Activated B cell treated with CpG ODN at 0.5 μM for 24 hours (primary cell): ENCODE measurements around the gene ANKRD65. TPM values are rescaled to one million over a fixed set of nuclear protein-coding genes. Genes with fewer than 3 reads are reported as not detected.

ENCODE experiments used
- ATAC-seq: fragments of 200-7000 bp; cut with Tn5 transposase; one replicate; pipeline ENCODE4 v1.10.0; 2021; ENCODE audit warnings: low read depth, mild to moderate bottlenecking, moderate library complexity
- CTCF ChIA-PET: fragments of 350-600 bp; sonication (Branson Sonifier 250); formaldehyde crosslinking; loops from one replicate; lab custom pipeline; 2021; ENCODE audit warnings: antibody characterized with exemption; lab: Charles Lee
- POLR2A ChIA-PET: fragments of 350-600 bp; sonication (Branson Sonifier 250); formaldehyde crosslinking; loops from one replicate; lab custom pipeline; 2021; ENCODE audit warnings: antibody characterized with exemption; lab: Charles Lee
- DNase-seq: peaks from one replicate; pipeline ENCODE4 v3.0.0; 2022
- H3K27ac Mint-ChIP-seq: one replicate; pipeline ENCODE4 v1.8.0; 2020; ENCODE audit warnings: mixed read lengths
- H3K27me3 Mint-ChIP-seq: one replicate; pipeline ENCODE4 v1.8.0; 2021; ENCODE audit warnings: mixed read lengths
- H3K36me3 Mint-ChIP-seq: one replicate; pipeline ENCODE4 v1.8.0; 2021; ENCODE audit warnings: low read depth, mixed read lengths
- H3K4me1 Mint-ChIP-seq: one replicate; pipeline ENCODE4 v1.8.0; 2021; ENCODE audit warnings: mixed read lengths
- H3K4me3 Mint-ChIP-seq: one replicate; pipeline ENCODE4 v1.8.0; 2020; ENCODE audit warnings: mild to moderate bottlenecking, mixed read lengths
- H3K9me3 Mint-ChIP-seq: one replicate; pipeline ENCODE4 v1.8.0; 2020; ENCODE audit warnings: mixed read lengths
- CTCF ChIP-seq: fragments of 200-600 bp; IDR thresholded peaks from one replicate; pipeline ENCODE4 v1.8.0; 2022; ENCODE audit warnings: antibody characterized with exemption, mild to moderate bottlenecking
- intact Hi-C: fragments of 100-400 bp; cut with micrococcal nuclease; formaldehyde crosslinking; loops from one replicate; pipeline ENCODE4 v1.15.1; 2024
- total RNA-seq: library from RNA; stranded (reverse); gene quantifications from 2 replicates; pipeline ENCODE4 v1.2.3, GENCODE V29; 2022

Gene ANKRD65
- total RNA-seq, 1 donor from 2014 or later: 0.13 TPM

DNA sequence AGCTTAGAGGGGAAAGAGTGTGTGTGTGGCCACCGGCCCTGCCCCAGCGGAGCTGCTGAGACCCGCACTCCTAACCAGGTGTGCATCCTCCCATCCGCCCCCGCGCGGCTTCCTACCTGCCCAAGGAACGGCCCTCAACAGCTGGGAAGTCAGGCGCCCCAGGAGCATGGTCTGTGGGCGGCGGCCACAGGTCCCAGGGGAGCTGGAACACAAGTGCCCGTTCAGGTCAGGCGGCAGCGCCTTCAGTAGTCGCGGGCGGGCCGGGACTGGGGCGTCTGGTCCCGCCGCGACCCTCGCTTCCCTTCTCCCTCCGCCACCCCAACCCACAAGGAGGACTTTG lies 46.5 kb downstream of the ANKRD65 start:
- intact Hi-C loops: loop anchor here (2.0 to 5.0 kb wide), 2 partner anchors 130 to 342 kb away; no protein-coding TSS in a partner anchor
- DNase-seq (no peak), ATAC-seq (peak; percentile 0)
- no peaks in the 10 kb centered on the region for H3K27me3 Mint-ChIP-seq
- peak overlapping the region; percentile 72 for H3K27ac Mint-ChIP-seq
- TF ChIP-seq CTCF: no peak
- no peaks in the 10 kb centered on the region for H3K9me3 Mint-ChIP-seq
- H3K4me3 Mint-ChIP-seq: peak overlapping the region; percentile 90
- peaks cover 23% of the 10 kb centered on the region for H3K4me1 Mint-ChIP-seq
- ChIA-PET CTCF (interaction anchor here (1.5 to 1.6 kb wide), 2 partner anchors 33 to 389 kb away, joined by 3 to 4 read pairs; no protein-coding TSS in a partner anchor), POLR2A (interaction anchor here (0.7 to 7.6 kb wide), 17 partner anchors 11 to 534 kb away, joined by 3 to 116 read pairs (median 5); partner anchors contain the start of genes CCNL2, ISG15, MRPL20 and UBE2J2)
- H3K36me3 Mint-ChIP-seq: peaks cover 10% of the 10 kb centered on the region

DNA sequence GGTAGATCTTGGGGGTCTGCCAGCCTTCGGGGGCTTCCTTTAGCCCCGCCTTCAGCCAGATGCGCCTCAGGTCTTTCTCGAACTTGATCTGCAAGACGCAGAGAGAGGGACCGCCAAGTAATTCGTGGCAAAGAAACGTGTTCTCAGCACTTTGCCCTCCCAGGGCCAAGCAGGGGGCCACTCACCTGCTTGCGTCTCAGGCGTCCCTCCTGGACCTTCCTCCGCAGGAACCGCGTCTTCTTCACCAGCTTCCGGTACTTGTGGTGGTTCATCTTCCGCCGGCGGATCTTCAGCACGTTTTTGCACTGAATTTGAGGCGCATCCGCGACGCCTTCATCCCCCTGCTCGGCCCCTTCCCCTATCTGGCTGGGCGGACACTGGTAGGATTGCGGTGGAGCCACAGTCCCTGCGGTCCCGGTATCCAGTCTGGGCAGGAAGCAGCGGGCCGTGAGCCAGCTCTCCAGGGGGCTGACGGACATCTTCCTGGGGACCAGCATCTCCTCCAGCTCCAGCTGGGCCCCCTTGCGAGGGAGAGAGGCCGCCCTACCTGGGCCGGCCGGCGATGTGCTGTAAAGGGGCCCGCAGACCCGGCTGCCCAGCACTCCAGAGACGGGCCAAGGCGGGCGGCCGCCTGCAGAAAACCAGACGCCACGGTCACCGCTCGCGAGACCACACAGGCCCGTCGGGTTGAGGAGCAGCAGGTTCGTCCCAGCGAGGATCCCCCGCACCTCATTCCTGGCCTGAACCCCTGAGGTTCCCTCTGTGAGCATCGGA lies 47.1 kb downstream of the ANKRD65 start:
- intact Hi-C loops: loop anchor here (2.0 to 5.0 kb wide), 2 partner anchors 131 to 342 kb away; no protein-coding TSS in a partner anchor
- TF ChIP-seq CTCF: no peak
- peaks cover 23% of the 10 kb centered on the region for H3K4me1 Mint-ChIP-seq
- no peaks in the 10 kb centered on the region for H3K9me3 Mint-ChIP-seq
- ATAC-seq: no peak
- no peak for DNase-seq
- peak overlapping the region; percentile 90 for H3K4me3 Mint-ChIP-seq
- H3K27ac Mint-ChIP-seq: peak overlapping the region; percentile 72
- H3K27me3 Mint-ChIP-seq: no peaks in the 10 kb centered on the region
- POLR2A ChIA-PET: interaction anchor here (1.3 to 7.6 kb wide), 7 partner anchors 11 to 67 kb away, joined by 4 to 116 read pairs (median 7); partner anchors contain the start of genes CCNL2 and MRPL20
- CTCF ChIA-PET: interaction anchor here (0.9 to 1.6 kb wide), 3 partner anchors 34 to 390 kb away, joined by 3 to 4 read pairs (median 3); no protein-coding TSS in a partner anchor
- peaks cover 10% of the 10 kb centered on the region for H3K36me3 Mint-ChIP-seq

- no peak for DNase-seq
- Mint-ChIP-seq H3K4me3 (peak overlapping the region; percentile 90), H3K36me3 (peaks cover 10% of the 10 kb centered on the region), H3K27ac (no peak overlapping the region), H3K27me3 (no peaks in the 10 kb centered on the region), H3K9me3 (no peaks in the 10 kb centered on the region), H3K4me1 (peaks cover 23% of the 10 kb centered on the region)
- no peak for TF ChIP-seq CTCF
- no peak for ATAC-seq
- ChIA-PET POLR2A (interaction anchor here (7.6 kb wide), 1 partner anchor 25 kb away, joined by 116 read pairs; the partner anchor contains the start of gene CCNL2), CTCF (interaction anchor here (0.9 to 1.6 kb wide), 2 partner anchors 387 to 389 kb away, joined by 3 to 4 read pairs; no protein-coding TSS in a partner anchor)
- intact Hi-C loops: loop anchor here (5.0 kb wide), 1 partner anchor 341 kb away; no protein-coding TSS in a partner anchor
Observed at GRCh38 chr1:1373051-1373814, 47.8 kb downstream of the ANKRD65 start.

GRCh38 chr1:1371746-1372711 lies 49.0 kb downstream of the ANKRD65 start:
- Mint-ChIP-seq H3K27me3 (no peaks in the 10 kb centered on the region), H3K36me3 (peaks cover 10% of the 10 kb centered on the region), H3K27ac (no peak overlapping the region), H3K4me1 (peaks cover 23% of the 10 kb centered on the region), H3K4me3 (peak overlapping the region; percentile 32), H3K9me3 (no peaks in the 10 kb centered on the region)
- DNase-seq (peak; percentile 80), ATAC-seq (peak; percentile 44)
- peak; percentile 51 for TF ChIP-seq CTCF
- intact Hi-C loops: loop anchor here (5.0 kb wide), 1 partner anchor 340 kb away; no protein-coding TSS in a partner anchor
- CTCF ChIA-PET: interaction anchor here (1.1 to 2.0 kb wide), 5 partner anchors 15 to 388 kb away, joined by 3 to 10 read pairs (median 4); no protein-coding TSS in a partner anchor
- POLR2A ChIA-PET: interaction anchor here (0.9 to 1.3 kb wide), 4 partner anchors 9 to 339 kb away, joined by 3 to 4 read pairs (median 3); partner anchors contain the start of gene CCNL2
